ENCODE measurements around the gene CLEC16A. TPM values are rescaled to one million over a fixed set of nuclear protein-coding genes. Genes with fewer than 3 reads are reported as not detected.
"Not testable (repeated sequence)": the region's sequence is repeated elsewhere in the genome, so short reads cannot be mapped to it uniquely, and the experiment has no call there.

Gene CLEC16A
- total RNA-seq, 1 experiment from 2014 or later: 8.0 TPM

DNA sequence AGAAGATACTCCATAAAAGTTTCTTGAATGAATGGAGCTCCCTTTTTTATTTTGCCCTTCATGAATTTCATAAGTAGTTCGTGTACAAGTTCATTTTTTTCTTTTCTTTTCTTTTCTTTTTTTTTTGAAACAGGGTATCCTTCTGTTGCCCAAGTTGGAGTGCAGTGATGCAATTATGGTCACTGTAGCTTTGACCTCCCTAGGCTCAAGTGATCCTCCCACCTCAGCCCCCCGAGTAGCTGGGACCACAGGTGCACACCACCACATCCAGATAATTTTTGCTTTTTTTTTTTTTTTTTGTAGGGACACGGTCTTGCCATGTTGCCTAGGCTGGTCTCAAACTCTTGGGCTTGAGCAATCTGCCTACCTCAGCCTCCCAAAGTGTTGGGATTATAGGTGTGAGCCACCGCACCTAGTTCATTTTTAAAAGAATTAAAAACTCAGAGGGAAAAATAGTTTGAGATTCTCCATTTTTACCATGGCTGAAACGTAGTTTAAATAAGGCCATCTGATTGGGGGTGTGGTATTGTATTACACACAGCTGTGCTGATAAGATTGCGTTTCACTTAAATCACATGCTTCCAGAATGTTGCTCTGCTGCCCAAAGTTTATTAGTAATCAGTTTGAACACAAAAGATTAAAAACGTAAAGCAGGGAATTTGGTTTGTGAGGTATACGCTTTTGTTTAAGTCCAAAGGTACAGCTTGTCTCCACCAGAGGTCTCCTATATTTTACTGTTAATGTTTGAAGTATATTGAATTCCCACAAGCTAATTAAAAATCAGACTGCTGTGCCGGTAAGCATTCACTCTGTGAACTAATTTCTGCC lies 157.5 kb downstream of the CLEC16A start:
- no peak for DNase-seq (ENCODE audit: low read depth, low spot score)
- in situ Hi-C loops (cut with HindIII; ENCODE audit: low pct_unique_long_range_greater_than_20kb, low sequenced_read_pairs): no loop called here

DNA sequence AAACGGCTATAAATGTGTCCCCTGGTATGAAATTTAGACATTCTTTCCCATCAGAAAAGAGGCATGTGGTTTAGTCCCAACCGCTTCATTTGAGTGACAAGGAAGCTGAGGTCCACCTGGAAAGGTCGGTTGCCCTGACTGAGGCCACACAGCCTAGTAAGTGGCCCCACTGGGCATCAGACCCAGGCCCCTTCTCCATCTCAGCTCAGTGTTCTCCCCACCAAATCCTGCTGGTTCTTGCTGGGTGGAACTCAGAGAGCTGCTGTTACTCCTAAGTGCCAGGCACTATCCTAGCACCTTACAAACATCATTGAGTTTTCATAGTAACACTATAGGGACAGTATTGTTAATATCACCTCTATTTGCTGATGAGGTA lies 158.1 kb downstream of the CLEC16A start:
- no peak for DNase-seq (ENCODE audit: low read depth, low spot score)
- in situ Hi-C loops (cut with HindIII; ENCODE audit: low pct_unique_long_range_greater_than_20kb, low sequenced_read_pairs): no loop called here

DNA sequence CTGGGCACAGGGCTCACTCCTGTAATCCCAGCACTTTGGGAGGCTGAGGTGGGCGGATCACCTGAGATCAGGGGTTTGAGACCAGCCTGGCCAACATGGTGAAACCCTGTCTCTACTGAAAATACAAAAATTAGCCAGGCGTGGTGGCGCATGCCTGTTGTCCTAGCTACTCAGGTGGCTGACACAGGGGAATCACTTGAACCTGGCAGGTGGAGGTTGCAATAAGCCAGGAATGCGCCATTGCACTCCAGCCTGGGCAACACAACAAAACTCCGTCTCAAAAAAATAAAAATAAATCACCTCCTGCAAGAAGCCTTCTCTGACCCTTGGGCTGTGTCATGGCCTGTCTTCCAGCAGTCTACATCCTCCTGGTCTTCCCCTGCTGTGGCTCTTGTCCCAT lies 158.9 kb downstream of the CLEC16A start:
- DNase-seq (ENCODE audit: low read depth, low spot score); in situ Hi-C loops (cut with HindIII; ENCODE audit: low pct_unique_long_range_greater_than_20kb, low sequenced_read_pairs): not testable (repeated sequence)

DNA sequence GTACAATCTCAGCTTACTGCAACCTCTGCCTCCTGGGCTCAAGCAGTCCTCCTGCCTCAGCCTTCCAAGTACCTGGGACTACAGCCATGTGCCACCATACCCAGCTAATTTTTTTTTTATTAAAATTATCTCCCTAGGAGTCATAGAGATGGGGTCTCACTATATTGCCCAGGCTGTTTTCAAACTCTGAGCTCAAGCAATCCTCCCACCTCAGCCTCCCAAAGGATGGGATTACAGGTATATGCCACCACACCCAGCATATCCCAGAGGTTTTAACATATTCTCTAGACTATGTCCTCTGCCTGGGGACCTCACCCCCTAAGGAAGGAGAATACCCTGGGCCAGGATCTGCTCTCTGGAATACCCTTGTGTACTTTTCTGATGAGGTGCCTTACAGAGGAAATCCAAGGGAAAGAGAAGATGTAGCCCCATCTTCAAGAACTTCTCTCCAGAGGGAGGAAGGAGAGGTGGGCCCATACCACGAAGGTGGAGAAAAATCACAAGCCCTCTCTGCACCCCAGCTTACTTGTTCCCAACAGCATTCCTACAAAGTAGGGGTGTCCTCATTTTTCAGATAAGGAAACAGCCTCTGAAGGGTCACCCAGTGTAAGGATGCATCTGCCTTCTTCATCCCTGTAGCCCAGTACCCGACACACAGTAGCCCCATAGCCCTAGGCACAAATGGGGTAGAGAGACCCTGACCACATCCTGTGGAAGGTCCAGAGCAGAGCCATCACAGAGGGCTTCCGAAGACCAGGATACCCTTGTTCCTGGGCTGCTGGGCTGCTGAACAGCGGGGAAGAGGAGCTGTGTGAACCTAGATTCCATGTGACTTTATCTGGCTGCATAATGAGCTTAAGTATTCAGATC lies 160.0 kb downstream of the CLEC16A start:
- in situ Hi-C loops (cut with HindIII; ENCODE audit: low pct_unique_long_range_greater_than_20kb, low sequenced_read_pairs): no loop called here
- no peak for DNase-seq (ENCODE audit: low read depth, low spot score)

DNA sequence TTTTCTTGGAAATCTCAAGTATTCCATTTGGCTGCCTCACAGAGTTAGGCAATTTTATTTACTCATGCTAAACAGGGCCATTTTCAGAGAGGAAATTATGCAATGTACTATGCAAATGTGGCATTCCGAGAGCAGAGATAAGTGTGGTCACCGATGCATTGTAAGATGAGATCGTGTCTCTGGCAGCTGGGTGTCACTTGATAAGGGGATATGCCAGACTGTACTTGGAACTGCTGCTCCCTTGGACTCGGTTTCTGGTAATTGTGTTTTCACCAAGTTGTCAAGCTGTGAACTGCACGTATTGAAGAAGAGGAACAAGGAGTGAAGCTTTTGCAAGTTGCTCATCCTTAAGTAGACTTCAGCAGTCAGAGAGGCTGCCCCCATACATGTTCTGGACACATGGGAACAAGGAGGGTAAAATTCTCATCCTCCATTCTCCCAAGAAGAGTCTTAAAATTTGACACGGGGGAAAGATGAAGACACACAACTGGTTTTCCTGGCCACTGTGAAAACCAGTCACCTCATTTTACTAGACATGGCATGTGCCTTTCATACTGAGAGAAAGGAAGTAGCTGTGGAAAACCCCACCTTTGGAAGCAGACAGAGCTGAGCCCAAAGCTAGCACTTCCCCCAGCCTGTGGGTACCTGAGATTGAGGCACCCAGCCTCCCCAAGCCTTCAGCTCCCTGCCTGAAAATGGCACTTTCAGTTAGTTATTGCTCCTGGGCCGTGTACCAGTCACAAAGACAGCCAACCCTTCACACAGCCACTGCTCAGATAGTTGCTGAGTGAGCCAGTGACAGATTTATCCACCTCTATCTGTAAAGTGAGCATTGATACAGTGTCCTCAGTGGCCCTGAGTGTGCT lies 160.9 kb downstream of the CLEC16A start:
- in situ Hi-C loops (cut with HindIII; ENCODE audit: low pct_unique_long_range_greater_than_20kb, low sequenced_read_pairs): no loop called here
- no peak for DNase-seq (ENCODE audit: low read depth, low spot score)

DNA sequence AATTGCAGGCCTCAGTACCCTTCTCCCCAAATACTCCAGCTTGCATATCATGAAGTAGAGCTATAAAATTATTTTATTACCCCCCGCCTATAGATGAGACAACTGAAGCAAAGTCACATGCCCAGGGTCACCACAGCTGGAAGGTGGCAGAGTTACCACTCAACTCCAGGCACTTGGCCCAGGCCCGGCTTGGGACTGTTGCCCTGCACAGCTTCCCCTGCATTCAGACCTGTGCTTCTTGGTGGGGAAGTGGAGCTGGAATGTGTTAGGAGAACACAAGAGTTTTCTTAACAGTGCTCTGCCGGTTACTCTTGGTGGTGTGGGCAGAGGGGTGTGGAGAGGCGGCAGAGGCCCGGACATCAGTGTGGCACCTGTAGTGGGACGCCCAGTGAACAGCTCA lies 162.4 kb downstream of the CLEC16A start:
- in situ Hi-C loops (cut with HindIII; ENCODE audit: low pct_unique_long_range_greater_than_20kb, low sequenced_read_pairs): no loop called here
- DNase-seq (ENCODE audit: low read depth, low spot score): no peak

DNA sequence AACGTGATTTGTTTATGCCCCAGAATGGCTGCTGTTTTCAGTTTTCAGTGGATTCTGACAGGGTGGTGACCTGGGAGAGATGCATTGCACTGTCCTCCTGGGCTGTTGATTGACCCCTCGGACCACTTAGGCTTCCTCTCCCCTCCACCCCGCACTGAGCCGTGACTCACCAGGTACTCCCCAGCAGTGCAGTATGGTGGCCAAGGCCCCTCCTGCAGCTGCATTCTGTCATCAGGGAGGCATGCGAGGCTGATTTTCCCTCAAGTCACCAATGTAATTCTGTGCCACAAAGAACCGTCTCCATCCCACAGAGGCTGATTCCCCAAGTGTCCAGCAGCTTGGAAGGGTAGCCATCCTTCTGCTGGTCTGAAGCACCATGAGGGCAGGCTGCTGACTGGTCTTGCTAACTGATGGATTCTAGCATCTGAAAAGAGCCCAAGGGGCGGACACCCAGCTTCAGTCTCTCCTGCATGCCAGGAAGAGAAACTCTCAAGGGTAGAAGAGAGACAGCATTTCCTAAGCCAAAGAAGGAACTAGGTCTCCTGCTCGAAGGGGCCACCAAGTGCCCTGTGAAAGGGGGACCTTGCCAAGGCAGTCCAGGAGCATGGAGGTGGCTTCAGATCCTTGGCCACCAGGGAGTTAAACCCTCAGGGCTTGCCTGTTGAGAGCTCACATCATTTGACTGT lies 163.6 kb downstream of the CLEC16A start:
- DNase-seq (ENCODE audit: low read depth, low spot score): no peak
- in situ Hi-C loops (cut with HindIII; ENCODE audit: low pct_unique_long_range_greater_than_20kb, low sequenced_read_pairs): no loop called here

DNA sequence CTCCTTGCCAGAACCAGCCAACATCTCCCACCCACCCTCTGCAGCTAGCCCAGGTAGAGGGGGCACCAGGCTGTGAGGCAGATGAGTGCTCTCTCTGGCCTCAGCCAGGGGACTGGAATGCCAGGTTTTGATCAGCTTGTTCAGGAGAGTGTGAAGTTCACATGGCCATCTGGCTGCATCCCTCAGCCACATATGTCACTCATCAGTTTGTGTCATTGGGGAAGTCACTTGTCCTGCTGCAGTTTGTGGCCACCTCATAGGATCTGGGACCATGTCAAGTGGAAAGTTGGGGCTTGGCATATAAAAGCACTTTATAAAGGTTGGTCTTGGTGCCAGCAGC lies 164.1 kb downstream of the CLEC16A start:
- in situ Hi-C loops (cut with HindIII; ENCODE audit: low pct_unique_long_range_greater_than_20kb, low sequenced_read_pairs): no loop called here
- DNase-seq (ENCODE audit: low read depth, low spot score): no peak

DNA sequence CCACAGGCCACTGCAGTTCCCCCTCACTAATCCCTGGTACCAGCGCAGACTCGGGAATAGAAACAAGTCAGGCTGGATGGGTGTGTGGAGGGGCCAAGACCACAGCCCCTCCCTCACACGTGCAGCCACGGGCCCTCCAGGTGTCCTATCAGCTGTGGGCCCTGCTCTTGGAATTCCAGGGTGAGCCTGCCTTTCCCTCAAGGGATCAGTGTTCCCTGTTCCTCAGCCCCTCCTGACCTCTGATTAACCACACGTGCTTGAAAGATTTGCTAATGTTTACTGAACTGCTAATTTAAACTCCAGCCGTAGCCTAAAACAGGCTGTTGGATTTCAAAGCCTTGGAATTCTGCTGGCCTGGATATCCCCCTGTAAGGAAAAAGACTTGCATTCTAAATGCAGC lies 165.2 kb downstream of the CLEC16A start:
- in situ Hi-C loops (cut with HindIII; ENCODE audit: low pct_unique_long_range_greater_than_20kb, low sequenced_read_pairs): no loop called here

DNA sequence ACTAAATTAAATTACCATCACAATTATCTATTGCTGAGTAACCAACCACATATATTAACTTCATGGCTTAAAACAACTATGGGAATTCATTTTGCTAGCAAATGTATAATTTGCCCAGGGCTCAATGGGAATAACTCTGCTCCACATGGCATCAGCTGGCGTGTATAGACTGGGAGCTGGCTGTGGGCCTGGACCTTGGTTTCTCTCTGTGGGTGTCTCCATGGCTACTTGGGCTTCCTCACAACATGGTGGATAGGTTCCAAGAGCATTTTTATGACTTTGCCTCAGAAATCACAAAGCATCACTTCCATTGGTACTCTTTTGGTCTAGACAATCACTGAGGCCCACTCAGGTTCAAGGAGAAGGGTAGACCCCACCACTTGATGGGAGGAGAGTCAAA lies 166.8 kb downstream of the CLEC16A start:
- no peak for DNase-seq (ENCODE audit: low read depth, low spot score)
- in situ Hi-C loops (cut with HindIII; ENCODE audit: low pct_unique_long_range_greater_than_20kb, low sequenced_read_pairs): no loop called here

More for the DNA sequence above, 165.2 kb downstream of the CLEC16A start:
- DNase-seq (ENCODE audit: low read depth, low spot score): no peak

DNA sequence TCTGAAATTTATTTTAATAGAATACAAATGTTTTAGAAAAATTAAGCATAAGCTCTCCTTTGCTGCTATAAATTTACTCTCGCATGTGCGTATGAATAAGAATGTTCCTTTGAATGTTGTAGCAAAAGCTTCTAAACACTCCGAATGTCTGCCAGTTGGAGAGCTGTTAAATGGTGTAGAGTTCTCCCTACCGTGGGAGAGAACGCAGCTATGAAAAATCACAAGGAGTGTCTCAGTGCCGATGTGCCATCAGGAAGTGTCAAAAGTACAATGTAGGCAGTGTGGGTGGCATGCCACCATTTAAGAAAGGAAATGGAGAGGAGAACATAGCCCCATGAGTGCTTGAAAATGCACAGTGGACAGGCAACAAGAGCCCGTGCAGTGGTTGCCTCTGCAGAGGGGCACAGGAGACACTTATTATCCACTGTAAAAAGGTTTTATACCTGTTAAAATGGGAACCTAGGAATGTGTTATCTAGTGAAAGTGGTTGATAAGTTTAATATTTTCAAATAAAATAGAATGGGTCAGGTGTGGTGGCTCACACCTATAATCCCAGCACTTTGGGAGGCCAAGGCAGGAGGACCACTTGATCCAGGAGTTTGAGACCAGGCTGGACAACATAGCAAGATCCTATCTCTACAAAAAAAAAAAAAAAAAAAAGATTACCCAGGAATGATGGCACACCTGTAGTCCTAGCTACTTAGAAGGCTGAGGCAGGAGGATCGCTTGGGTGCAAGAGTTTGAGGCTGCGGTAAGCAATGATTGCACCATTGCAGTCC lies 167.7 kb downstream of the CLEC16A start:
- in situ Hi-C loops (cut with HindIII; ENCODE audit: low pct_unique_long_range_greater_than_20kb, low sequenced_read_pairs): no loop called here

DNA sequence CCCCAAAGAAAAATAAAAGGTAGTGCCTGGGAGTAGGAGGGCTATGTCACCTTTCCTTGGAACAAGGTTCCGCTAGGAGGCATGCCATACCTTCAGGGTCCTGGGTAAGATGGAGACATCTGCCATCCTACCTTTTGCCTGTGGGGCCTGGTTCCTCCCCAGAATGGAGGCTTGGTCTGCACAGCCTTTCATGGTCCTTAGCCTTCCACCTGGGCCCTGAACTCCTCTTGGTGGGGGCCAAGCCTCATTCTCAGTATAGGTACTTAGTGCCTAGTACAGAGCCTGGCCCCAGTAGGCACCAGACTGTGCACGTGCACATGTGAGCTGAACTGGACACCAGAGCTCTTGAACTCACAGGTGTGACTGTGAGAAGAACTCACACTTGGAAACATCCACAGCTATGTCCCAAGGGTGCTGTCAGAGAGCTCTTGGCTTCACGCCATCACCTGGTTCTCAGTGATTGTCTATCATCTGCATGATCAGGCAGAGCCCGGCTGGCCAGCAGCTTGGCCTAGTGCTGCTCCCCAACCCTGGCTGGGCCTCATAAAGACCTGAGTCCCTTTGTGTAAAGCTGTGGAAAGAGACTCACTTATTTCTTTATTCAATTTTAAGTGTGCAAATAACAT lies 168.5 kb downstream of the CLEC16A start:
- DNase-seq (ENCODE audit: low read depth, low spot score): no peak
- in situ Hi-C loops (cut with HindIII; ENCODE audit: low pct_unique_long_range_greater_than_20kb, low sequenced_read_pairs): no loop called here

More for the DNA sequence above, 167.7 kb downstream of the CLEC16A start:
- DNase-seq (ENCODE audit: low read depth, low spot score): no peak

DNA sequence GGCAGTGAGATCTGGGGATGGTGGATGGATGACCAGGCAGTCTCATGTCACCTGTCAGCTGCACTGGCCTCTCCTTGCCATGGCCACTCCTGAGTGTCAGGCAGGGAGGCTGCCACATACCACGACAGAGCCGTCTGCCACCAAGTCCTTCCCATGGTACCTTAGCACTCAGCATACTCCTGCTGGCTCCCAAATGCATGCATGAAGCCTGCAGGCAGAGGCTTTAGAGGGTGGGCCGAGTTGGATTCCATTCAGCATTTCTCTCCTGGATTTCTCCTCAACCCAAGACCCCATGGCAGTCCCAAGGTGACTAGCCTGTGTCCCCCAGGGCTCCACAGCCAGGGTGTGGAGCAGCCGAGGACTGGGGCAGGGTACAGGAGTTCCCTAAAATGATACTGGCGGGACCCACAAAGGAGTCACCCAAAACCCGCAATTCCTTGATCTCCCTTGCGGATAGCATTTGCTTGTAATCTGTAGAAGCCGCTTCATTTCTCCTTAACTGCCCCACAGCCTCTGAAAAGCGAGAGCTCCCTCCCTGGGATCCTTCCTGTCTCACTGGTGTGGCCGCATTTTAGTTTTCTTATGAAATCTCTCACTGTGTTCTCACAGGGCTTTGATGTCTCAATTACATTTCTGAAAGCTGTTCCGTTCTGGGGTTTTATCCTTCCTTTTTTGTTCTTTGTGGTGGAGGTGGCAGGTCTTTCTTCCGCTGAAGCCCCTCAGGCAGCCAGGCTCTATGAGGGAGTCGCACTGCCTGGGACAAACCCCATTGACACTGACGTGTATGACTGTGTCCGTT lies 170.2 kb downstream of the CLEC16A start:
- in situ Hi-C loops (cut with HindIII; ENCODE audit: low pct_unique_long_range_greater_than_20kb, low sequenced_read_pairs): no loop called here
- no peak for DNase-seq (ENCODE audit: low read depth, low spot score)

DNA sequence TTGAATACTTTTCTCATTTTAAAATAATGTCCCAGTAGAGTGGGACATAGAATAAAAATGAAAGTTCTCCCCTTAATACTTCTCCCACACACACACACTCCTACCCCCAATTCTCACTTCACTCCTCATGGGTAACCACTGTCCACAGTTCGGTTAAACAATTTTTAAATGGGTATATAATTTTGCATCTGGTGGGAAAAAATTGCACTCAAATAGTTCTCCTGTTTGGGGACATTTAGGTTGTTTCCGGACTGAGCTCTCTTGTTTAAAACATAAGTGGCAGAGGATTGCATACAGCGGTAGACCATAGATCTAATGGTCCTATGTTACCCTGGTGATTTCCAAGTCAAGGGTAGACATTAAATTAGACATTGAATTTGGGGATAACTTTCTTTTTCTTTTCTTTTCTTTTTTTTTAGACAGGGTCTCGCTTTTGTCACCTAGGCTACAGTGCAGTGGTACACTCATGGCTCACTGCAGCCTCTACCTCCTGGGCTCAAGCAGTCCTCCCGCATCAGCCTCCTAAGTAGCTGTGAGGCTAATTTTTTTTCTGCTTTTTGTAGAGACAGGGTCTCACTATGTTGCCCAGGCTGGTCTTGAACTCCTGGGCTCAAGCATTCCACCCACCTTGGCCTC lies 173.3 kb downstream of the CLEC16A start:
- in situ Hi-C loops (cut with HindIII; ENCODE audit: low pct_unique_long_range_greater_than_20kb, low sequenced_read_pairs): no loop called here
- no peak for DNase-seq (ENCODE audit: low read depth, low spot score)

DNA sequence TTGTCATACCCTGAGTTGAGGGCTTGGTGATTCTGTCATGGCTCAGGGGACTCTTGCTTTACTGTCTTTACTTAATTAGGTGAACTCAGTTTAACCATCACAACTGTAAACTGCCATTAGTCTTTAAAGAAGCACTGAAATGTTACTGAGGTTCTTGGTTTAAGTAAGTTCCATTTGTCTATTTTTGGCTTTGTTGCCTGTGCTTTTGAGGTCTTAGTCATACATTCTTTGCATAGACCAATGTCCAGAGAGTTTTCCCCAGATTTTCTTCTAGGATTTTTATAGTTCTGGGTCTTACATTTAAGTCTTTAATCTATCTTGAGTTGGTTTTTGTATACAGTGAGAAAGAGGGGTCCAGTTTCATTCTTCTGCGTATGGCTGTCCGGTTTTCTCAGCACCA lies 174.1 kb downstream of the CLEC16A start:
- in situ Hi-C loops (cut with HindIII; ENCODE audit: low pct_unique_long_range_greater_than_20kb, low sequenced_read_pairs): no loop called here

More for the DNA sequence above, 174.1 kb downstream of the CLEC16A start:
- DNase-seq (ENCODE audit: low read depth, low spot score): no peak
